Activated CD8-positive, alpha-beta memory T cell treated with anti-CD3 and anti-CD28 coated beads for 1 hour (primary cell): ENCODE results near the gene LRRC8D.
A peak's percentile ranks its signal among the peaks of the same experiment; 100 is the strongest.
"Not testable (repeated sequence)": the region's sequence is repeated elsewhere in the genome, so short reads cannot be mapped to it uniquely, and the experiment has no call there.

Source experiments
- DNase-seq, 2 donors: peaks; one replicate each; pipeline ENCODE4 v3.0.0-alpha.2; 2020; ENCODE audit warnings: low read depth in 1 of 2; ENCODE audit errors: extremely low read depth in 1 of 2

Gene LRRC8D

GRCh38 chr1:89820422-89821321 lies at the start of gene LRRC8D:
Gene LRRC8D, plus strand, starts transcription at chr1:89821032. Its CDS starts 112,037 bp downstream, at chr1:89933069.
- DNase-seq, result peak; percentile 10 to 40

DNA sequence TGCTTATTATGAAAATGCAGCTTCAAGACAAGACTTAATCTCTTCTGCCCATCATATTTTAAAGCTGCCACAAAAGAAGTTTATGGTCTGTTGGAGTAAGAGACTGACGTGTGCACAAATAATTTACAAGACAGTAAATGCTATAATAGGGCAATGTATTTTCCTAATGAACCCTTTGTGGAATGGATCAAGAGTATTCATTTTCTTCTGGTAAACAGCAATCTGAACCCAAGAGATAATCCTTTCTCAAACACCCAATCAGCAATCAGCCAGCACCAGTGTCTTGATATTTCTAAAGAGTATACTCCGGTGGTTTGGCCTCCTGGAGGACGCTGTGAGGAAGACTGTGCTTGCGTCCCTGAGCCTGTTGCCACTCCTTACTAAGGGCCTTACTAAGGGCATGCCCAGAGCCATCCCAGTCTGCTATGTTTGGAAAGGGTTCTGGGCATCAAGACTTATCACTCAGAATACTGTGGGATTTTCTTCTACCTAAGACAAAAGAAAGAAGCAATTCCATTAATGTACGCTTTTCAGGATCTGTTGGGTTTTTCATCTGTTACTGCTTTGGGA lies 48.8 kb upstream of the LRRC8D start:
- no peak for DNase-seq

GRCh38 chr1:89776104-89776503 lies 44.7 kb upstream of the LRRC8D start:
- not testable (repeated sequence) for DNase-seq

GRCh38 chr1:89777271-89777670 lies 43.6 kb upstream of the LRRC8D start:
- DNase-seq, result not testable (repeated sequence)

GRCh38 chr1:89779151-89779940 lies 41.5 kb upstream of the LRRC8D start:
- DNase-seq, result no peak

DNA sequence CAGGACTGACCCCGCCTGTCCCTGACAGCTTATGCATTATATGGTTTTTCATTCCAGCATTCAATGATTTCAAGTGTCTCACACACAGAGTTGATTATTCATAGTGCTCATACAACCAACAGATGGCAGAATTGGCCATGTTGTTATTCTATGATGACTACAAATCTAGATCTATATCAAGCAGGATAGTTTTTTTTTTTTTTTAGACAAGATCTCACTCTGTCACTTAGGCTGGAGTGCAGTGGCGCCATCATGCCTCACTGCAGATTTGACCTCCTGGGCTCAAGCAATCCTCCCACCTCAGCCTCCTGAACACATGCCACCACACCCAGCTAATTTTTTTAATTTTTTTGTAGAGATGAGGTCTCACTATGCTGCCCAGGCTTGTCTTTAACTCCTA lies 40.1 kb upstream of the LRRC8D start:
- no peak for DNase-seq

GRCh38 chr1:89781494-89782126 lies 39.2 kb upstream of the LRRC8D start:
- DNase-seq, result peak; percentile 38 to 40

DNA sequence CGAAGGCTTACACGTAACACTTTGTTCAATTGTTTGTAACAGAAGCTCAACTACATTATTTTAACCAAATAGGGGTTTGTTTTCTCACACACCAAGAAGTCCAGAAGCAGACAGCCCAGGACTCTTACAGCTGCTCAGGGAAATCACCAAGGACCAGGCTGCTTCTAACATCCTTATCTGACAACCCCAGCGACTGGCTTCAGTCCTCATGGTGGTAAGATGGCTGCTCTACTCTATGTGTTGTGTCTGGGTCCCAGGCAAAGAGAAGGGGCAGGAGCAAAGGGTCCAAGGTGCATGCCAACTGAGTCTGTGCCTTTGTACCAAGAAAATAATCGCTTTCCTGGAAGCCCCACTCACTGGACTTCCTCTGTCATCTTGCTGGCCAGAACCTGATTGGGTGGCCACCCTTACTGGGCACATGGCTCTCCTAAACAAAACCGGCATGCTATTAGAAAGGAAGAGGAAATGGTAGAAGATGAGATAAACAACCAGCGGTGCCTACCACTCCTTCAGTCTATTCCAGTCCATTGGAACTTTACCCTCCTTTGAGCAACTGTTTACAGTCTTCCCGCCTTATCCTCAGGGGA lies 34.1 kb upstream of the LRRC8D start:
- DNase-seq, result no peak

DNA sequence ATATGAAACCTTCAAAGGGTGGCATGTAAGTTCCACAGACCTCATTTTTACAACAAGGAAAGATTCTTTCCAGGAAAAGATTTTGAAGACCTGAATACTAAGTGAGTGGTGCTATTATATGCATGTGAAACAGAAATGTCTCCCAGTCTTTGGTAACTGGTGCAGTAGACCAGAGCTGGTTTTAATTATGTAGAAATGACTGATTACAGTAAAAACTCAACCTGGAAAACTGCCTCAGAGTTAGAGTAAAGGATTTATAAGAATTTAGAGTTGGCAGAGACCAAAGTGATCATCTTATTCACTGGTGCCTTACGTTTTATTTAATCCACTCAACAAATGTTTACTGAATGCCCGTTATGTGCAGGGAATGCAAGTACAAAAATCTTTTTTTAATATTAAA lies 30.2 kb upstream of the LRRC8D start:
- no peak for DNase-seq

DNA sequence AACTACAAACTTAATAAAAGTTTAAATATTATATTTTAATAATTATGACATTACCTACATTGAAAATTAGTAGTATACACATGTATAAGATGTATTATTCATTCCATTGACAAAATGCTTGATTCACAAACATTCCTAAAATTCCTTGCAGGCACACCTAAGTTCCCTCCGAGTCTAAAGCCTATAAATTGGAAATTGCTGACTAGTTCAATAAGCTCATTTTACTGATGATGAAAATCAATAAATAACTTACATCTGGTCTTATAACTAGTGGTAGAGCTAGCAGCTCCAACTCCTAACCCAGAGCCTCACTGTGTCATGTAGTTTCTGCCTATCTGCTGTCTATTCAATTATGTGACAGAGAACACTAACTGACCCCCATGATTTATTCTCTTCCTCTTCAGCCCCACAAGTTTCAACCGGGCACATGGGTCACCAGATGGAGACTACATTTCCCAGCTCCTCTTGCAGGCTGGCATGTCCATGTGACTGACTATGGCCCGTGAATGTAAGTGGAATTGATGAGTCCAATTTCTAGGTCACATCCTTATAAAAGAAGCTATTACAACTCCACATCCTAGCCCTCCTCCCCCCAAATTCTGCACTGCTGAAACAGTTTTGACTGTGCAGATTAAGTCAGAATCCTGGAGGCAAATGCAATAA lies 29.6 kb upstream of the LRRC8D start:
- DNase-seq, result no peak

DNA sequence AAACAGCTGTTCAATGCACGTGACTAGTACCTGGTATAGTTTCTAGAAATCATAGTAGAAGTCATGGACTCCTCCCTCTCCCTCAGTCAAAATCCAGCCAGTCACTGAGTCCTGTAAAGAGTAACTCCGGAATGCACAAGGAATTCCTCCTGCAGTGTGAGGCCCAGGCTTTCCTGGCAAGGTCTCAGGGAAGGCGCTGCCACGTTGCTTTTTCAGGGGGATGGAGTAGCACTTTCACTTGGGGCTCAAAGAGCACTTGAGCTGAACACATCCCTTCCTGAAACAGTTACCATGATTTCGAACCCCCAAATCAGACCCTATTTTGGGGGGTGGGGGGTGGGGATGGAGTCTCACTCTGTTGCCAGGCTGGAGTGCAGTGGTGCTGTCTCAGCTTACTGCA lies 26.4 kb upstream of the LRRC8D start:
- DNase-seq, result no peak

DNA sequence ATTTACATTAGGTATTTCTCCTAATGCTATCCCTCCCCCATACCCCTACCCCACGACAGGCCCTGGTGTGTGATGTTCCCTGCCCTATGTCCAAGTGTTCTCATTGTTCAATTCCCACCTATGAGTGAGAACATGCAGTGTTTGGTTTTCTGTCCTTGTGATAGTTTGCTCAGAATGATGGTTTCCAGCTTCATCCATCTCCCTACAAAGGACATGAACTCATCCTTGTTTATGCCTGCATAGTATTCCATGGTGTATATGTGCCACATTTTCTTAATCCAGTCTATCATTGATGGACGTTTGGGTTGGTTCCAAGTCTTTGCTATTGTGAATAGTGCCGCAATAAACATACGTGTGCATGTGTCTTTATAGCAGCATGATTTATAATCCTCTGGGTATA lies 25.3 kb upstream of the LRRC8D start:
- DNase-seq, result not testable (repeated sequence)

GRCh38 chr1:89797876-89798275 lies 23.0 kb upstream of the LRRC8D start:
- not testable (repeated sequence) for DNase-seq

- no peak for DNase-seq
These were observed 21.3 kb upstream of the LRRC8D start for GRCh38 chr1:89799495-89799894.

DNA sequence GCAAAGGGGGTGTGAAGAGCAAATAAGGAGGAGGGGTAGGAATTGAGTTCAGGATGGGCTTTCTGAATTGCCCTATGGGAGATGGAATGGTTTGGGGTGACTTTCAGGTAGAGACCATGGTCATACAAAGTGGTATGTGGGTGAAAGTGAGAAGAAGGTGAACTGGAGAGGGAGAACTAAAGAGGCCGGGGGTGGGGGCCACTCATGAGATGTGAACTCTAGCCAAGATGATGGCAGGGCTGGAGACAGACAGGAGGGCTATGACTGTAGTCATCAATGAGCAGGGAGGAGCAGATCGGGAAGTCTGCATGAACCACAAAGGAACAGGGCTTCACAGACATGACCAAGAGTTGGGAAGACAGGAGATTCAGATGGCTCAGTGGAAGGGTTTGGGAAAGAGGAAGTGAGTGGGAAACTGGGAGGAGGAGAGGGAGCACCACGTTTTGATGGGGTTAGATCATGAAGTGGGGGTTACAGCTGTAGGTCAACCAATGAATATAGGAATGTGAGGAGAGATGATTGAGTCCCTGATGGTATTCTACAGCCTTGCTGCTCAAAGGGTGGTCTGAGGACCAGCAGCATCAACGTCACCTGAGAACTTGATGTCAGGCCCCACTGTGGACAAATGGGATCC lies 20.7 kb upstream of the LRRC8D start:
- DNase-seq, result no peak

GRCh38 chr1:89800718-89801117 lies 20.1 kb upstream of the LRRC8D start:
- no peak for DNase-seq

- DNase-seq, result no peak
These were observed 18.8 kb upstream of the LRRC8D start for GRCh38 chr1:89802051-89802450.

DNA sequence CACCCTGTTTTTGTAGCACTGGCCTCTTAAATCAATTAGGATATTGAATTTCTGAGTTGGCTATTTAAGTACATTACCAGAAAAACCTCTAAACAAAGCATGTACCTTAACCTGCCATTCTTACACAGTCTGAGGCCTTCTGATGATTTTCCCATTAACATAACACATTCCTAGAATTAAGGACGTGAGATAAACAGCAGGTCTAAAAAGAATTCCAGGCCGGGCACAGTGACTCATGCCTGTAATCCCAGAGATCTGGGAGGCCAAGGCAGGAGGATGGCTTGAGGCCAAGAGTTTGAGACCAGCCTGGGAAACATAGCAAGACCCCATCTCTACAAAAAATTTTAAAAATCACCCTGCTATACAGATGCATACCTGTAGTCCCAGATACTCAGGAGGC lies 18.0 kb upstream of the LRRC8D start:
- DNase-seq, result no peak

DNA sequence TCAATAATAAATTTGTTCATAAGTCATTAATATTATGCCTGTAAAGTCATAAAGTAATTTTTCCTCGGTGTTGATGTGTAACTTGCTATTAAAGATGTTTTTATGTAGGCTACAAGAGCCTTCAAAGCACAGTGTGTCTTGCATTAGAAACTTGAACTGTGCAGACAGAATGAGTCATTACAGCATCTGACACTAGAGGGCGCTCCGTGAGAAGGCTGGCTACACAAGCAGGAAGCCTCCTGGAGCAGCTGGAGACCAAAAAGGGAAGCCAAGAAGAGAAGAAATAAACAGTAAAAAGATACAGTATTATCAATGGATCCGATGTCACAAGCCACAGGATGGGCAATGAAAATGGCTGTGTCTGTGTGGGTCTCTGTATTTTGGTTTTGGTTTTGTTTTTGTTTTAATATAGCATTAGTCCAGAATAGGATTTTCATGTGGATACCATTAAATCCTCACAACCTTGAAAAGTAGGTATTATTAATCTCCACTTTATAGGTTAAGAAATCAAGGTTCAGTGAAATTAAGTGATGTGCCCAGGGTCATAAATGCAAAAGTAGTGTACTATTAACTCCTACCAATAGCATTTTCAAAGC lies 16.1 kb upstream of the LRRC8D start:
- peak; percentile 55 to 74 for DNase-seq
